T-cell (primary cell): ENCODE results near the gene RTRAF. TPM values are rescaled to one million over a fixed set of nuclear protein-coding genes. Genes with fewer than 3 reads are reported as not detected.

Source experiments
- ATAC-seq, 4 experiments: fragments of 200-7000 bp in 3 of 4; fragments of 150-1000 bp in 1 of 4; cut with Tn5 transposase; replicated peaks in 1 of 4; 1 replicate in 3 of 4; 2 replicates in 1 of 4; pipeline ENCODE4 v1.10.0; 2021; ENCODE audit warnings: moderate library complexity in 3 of 4, mild to moderate bottlenecking in 2 of 4, moderate number of reproducible peaks in 1 of 4
- CTCF ChIA-PET, 2 donors: fragments of 300-600 bp; sonication (Branson Sonifier 250); formaldehyde crosslinking; loops; one replicate each; lab custom pipeline; 2022; ENCODE audit warnings: antibody characterized with exemption in 2 of 2; lab: Charles Lee
- POLR2A ChIA-PET, 2 donors: fragments of 300-600 bp; sonication (Branson Sonifier 250); formaldehyde crosslinking; loops; one replicate each; lab custom pipeline; 2022; ENCODE audit warnings: antibody characterized with exemption in 2 of 2; lab: Charles Lee
- DNase-seq, 35 experiments: peaks; one replicate each; pipeline versions ENCODE4 v3.0.0 to v3.0.0-alpha.2; 2013 to 2023
- H3K27ac ChIP-seq: one replicate; pipeline ENCODE4 v1.5.1; 2013; ENCODE audit warnings: low read length
- H3K27me3 ChIP-seq, 2 experiments: replicated peaks in 1 of 2; 1 replicate in 1 of 2; 2 replicates in 1 of 2; pipeline versions ENCODE4 v1.6.1 to v1.7.0; 2013; ENCODE audit warnings: low read length in 1 of 2, mixed read lengths in 1 of 2; ENCODE audit not compliant: control insufficient read depth in 2 of 2, insufficient read depth in 2 of 2; ENCODE audit errors: extremely low read depth in 1 of 2
- H3K36me3 ChIP-seq, 2 donors: 1 replicate in 1 of 2; 2 replicates in 1 of 2; pipeline versions ENCODE4 v1.6.1 to v1.7.0; 2013; ENCODE audit warnings: low read length in 1 of 2; ENCODE audit not compliant: control insufficient read depth in 2 of 2, insufficient read depth in 1 of 2; ENCODE audit errors: extremely low read depth in 1 of 2
- H3K4me1 ChIP-seq, 2 experiments: 1 replicate in 1 of 2; 2 replicates in 1 of 2; pipeline versions ENCODE4 v1.6.1 to v1.7.0; 2013; ENCODE audit warnings: low read length in 2 of 2, mixed read lengths in 1 of 2; ENCODE audit not compliant: insufficient read depth in 2 of 2, control insufficient read depth in 1 of 2; ENCODE audit errors: extremely low read depth in 1 of 2
- H3K4me3 ChIP-seq, 2 donors: 1 replicate in 1 of 2; 2 replicates in 1 of 2; pipeline versions ENCODE4 v1.5.1 to v1.7.0; 2013; ENCODE audit warnings: mild to moderate bottlenecking in 2 of 2, low read length in 1 of 2, moderate library complexity in 1 of 2; ENCODE audit not compliant: control insufficient read depth in 1 of 2; ENCODE audit errors: extremely low read depth in 1 of 2
- H3K9me3 ChIP-seq: 2 replicates; pipeline ENCODE4 v1.7.0; 2013
- H3K27ac Mint-ChIP-seq, 2 donors: one replicate each; pipeline ENCODE4 v1.8.0; 2020 to 2021; ENCODE audit warnings: mild to moderate bottlenecking in 2 of 2, mixed read lengths in 2 of 2
- H3K27me3 Mint-ChIP-seq, 2 donors: one replicate each; pipeline ENCODE4 v1.8.0; 2021 to 2022; ENCODE audit warnings: mixed read lengths in 2 of 2
- H3K36me3 Mint-ChIP-seq: one replicate; pipeline ENCODE4 v1.8.0; 2021; ENCODE audit warnings: mixed read lengths
- H3K4me1 Mint-ChIP-seq, 3 donors: one replicate each; pipeline ENCODE4 v1.8.0; 2020 to 2022; ENCODE audit warnings: mixed read lengths in 3 of 3, mild to moderate bottlenecking in 1 of 3
- H3K4me3 Mint-ChIP-seq, 3 donors: one replicate each; pipeline ENCODE4 v1.8.0; 2020 to 2022; ENCODE audit warnings: mild to moderate bottlenecking in 3 of 3, mixed read lengths in 3 of 3, moderate library complexity in 3 of 3
- H3K9me3 Mint-ChIP-seq, 3 donors: one replicate each; pipeline ENCODE4 v1.8.0; 2020 to 2022; ENCODE audit warnings: mixed read lengths in 3 of 3
- WGBS: methylation state at CpG from one replicate; pipeline ENCODE4 v1.1.5; 2013; ENCODE audit warnings: missing lambda C conversion rate; ENCODE audit not compliant: insufficient coverage; 5-methylcytosine and 5-hydroxymethylcytosine counted together
- total RNA-seq, 35 experiments: library from RNA in 6 of 35; stranded (reverse) in 6 of 35; fragments of 120-200 nt in 1 of 35; gene quantifications; one replicate each; pipeline versions ENCODE4 v1.2.1 to v1.2.4 and lab custom pipeline; 2013 to 2026

RTRAF gene
- total RNA-seq, 5 donors from 2014 or later (not counting 1 experiment from before 2014, with no cell fraction given), result 97.4 to 139 (median 110) TPM

GRCh38 chr14:51999084-51999483 is 9.7 kb downstream of the RTRAF start:
- Mint-ChIP-seq H3K4me3 (no peak overlapping the region), H3K4me1 (peaks cover 15 to 23% (median 19%) of the 10 kb centered on the region in 3 donors), H3K27ac (no peak overlapping the region), H3K36me3 (peaks cover 56% of the 10 kb centered on the region), H3K9me3 (no peaks in the 10 kb centered on the region), H3K27me3 (no peaks in the 10 kb centered on the region)
- Histone ChIP-seq H3K27me3 (no peaks in the 10 kb centered on the region), H3K9me3 (no peaks in the 10 kb centered on the region), H3K36me3 (peaks cover 3 to 70% of the 10 kb centered on the region in 2 donors), H3K4me1 (no peaks in the 10 kb centered on the region), H3K4me3 (no peak overlapping the region), H3K27ac (no peak overlapping the region)
- WGBS, result no CpG with 5 or more reads among the region's 2 CpGs
- ATAC-seq (no peak), DNase-seq (no peak)
- ChIA-PET CTCF (interaction anchor here in 1 of 2 donors (0.5 kb wide), 1 partner anchor 220 kb away, joined by 6 read pairs; no protein-coding TSS in a partner anchor), POLR2A (interaction anchor here in 1 of 2 donors (0.6 kb wide), 1 partner anchor 427 kb away, joined by 18 read pairs; no protein-coding TSS in a partner anchor)

- Histone ChIP-seq H3K27ac (no peak overlapping the region), H3K9me3 (no peaks in the 10 kb centered on the region), H3K4me1 (no peaks in the 10 kb centered on the region), H3K27me3 (no peaks in the 10 kb centered on the region), H3K4me3 (no peak overlapping the region), H3K36me3 (peaks cover 8 to 75% of the 10 kb centered on the region in 2 donors)
- no peak overlapping the region for H3K4me3 Mint-ChIP-seq
- ATAC-seq (no peak), DNase-seq (no peak)
- CTCF ChIA-PET, result interaction anchor here in 1 of 2 donors (1.0 to 1.2 kb wide), 2 partner anchors 9 to 20 kb away, joined by 3 to 4 read pairs; no protein-coding TSS in a partner anchor
- H3K36me3 Mint-ChIP-seq, result peaks cover 57% of the 10 kb centered on the region
- no peaks in the 10 kb centered on the region for H3K27me3 Mint-ChIP-seq
- WGBS, result no CpG with 5 or more reads among the region's 3 CpGs
- H3K27ac Mint-ChIP-seq, result no peak overlapping the region
- peaks cover 9 to 17% (median 9%) of the 10 kb centered on the region in 3 donors for H3K4me1 Mint-ChIP-seq
- POLR2A ChIA-PET, result no interaction called here
- no peaks in the 10 kb centered on the region for H3K9me3 Mint-ChIP-seq
Observed at GRCh38 chr14:52000019-52000582, 10.8 kb downstream of the RTRAF start.

DNA sequence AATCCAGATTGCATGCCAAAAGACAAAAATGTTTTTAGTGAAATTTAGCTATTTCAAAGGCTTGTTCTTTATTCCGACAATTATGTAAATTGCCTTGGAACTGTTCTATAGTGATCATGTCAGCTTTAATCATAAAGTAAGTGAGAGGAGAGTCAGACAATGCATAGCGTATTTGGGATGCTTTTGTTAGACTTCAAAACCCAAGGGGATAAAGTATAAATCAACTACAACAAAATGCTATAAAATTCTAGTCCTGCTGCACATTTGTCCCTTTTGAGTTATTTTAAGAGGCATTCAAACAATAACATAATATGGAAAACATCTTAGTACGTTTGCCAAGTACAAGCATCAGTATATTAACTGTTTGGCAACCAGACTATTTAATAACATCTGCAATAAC is 11.3 kb downstream of the RTRAF start:
- H3K4me3 Mint-ChIP-seq, result no peak overlapping the region

DNA sequence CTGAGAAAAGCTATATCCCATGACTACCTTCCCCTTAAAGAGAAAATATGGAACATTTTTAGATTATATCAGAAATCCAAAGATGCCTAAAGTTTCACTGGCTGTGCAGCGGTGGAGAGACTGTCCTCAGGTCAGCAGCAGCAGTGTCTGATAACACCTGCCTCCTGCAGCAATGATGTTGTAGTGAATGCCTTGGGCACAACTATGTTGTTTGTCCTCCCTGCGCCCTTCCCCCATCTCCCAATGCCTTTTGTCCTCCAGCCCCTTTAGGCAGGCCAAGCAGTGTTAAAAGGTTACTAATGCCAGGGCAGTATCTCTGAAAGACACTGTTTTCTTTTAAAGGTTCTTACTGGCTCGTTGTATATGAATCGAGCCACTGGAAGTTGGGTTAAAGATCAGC is 13.2 kb downstream of the RTRAF start:
- Histone ChIP-seq H3K27ac (no peak overlapping the region), H3K4me3 (no peak overlapping the region), H3K9me3 (no peaks in the 10 kb centered on the region), H3K27me3 (no peaks in the 10 kb centered on the region), H3K36me3 (peaks cover 8 to 88% of the 10 kb centered on the region in 2 donors), H3K4me1 (no peaks in the 10 kb centered on the region)
- DNase-seq, result no peak
- Mint-ChIP-seq H3K4me1 (peaks cover 0 to 5% (median 0%) of the 10 kb centered on the region in 3 donors), H3K9me3 (no peaks in the 10 kb centered on the region), H3K27ac (no peak overlapping the region), H3K27me3 (no peaks in the 10 kb centered on the region), H3K36me3 (peaks cover 64% of the 10 kb centered on the region), H3K4me3 (no peak overlapping the region)
- WGBS, result no CpG with 5 or more reads among the region's 4 CpGs
- ChIA-PET POLR2A (no interaction called here), CTCF (no interaction called here)
- ATAC-seq, result no peak

More for the DNA sequence above, 11.3 kb downstream of the RTRAF start:
- Histone ChIP-seq H3K4me3 (no peak overlapping the region), H3K36me3 (peaks cover 8 to 76% of the 10 kb centered on the region in 2 donors), H3K27ac (no peak overlapping the region), H3K4me1 (no peaks in the 10 kb centered on the region), H3K27me3 (no peaks in the 10 kb centered on the region), H3K9me3 (no peaks in the 10 kb centered on the region)
- H3K4me1 Mint-ChIP-seq, result peaks cover 9 to 17% (median 9%) of the 10 kb centered on the region in 3 donors
- ChIA-PET POLR2A (no interaction called here), CTCF (interaction anchor here in 1 of 2 donors (1.0 to 1.2 kb wide), 2 partner anchors 8 to 20 kb away, joined by 3 to 4 read pairs; no protein-coding TSS in a partner anchor)
- H3K36me3 Mint-ChIP-seq, result peaks cover 60% of the 10 kb centered on the region
- no peak for ATAC-seq
- DNase-seq, result no peak
- no peaks in the 10 kb centered on the region for H3K27me3 Mint-ChIP-seq
- WGBS, result no CpG with 5 or more reads among the region's 3 CpGs
- no peak overlapping the region for H3K27ac Mint-ChIP-seq
- no peaks in the 10 kb centered on the region for H3K9me3 Mint-ChIP-seq

DNA sequence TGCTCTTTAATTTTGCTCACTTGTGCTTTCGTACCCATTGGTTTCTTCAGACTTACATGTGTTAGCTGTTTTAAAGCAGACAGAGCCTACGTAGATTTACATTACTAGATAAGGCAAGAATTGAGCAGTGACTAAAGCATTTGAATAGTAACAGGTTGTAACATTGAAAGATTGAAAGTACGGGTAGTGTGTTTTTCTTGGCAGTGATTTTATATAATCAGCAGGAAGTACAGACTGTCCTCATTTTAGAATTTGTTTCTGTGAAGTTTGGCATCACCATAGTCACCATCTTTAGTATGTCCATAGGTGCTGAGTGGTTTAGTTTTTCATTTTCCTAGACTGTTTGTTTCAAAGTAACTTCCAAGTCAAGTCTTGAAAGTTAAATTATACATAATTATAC is 14.0 kb downstream of the RTRAF start:
- peaks cover 70% of the 10 kb centered on the region for H3K36me3 Mint-ChIP-seq
- ChIA-PET POLR2A (no interaction called here), CTCF (interaction anchor here in 1 of 2 donors (0.9 kb wide), 1 partner anchor 270 kb away, joined by 3 read pairs; no protein-coding TSS in a partner anchor)
- Histone ChIP-seq H3K36me3 (peaks cover 9 to 93% of the 10 kb centered on the region in 2 donors), H3K4me1 (no peaks in the 10 kb centered on the region), H3K27me3 (no peaks in the 10 kb centered on the region), H3K9me3 (no peaks in the 10 kb centered on the region), H3K4me3 (no peak overlapping the region), H3K27ac (no peak overlapping the region)
- peaks cover 0 to 5% (median 0%) of the 10 kb centered on the region in 3 donors for H3K4me1 Mint-ChIP-seq
- H3K27ac Mint-ChIP-seq, result no peak overlapping the region
- 100% methylated on average over 2 of the region's 3 CpGs for WGBS
- no peak overlapping the region for H3K4me3 Mint-ChIP-seq
- no peak for ATAC-seq
- H3K27me3 Mint-ChIP-seq, result no peaks in the 10 kb centered on the region
- H3K9me3 Mint-ChIP-seq, result no peaks in the 10 kb centered on the region
- no peak for DNase-seq

DNA sequence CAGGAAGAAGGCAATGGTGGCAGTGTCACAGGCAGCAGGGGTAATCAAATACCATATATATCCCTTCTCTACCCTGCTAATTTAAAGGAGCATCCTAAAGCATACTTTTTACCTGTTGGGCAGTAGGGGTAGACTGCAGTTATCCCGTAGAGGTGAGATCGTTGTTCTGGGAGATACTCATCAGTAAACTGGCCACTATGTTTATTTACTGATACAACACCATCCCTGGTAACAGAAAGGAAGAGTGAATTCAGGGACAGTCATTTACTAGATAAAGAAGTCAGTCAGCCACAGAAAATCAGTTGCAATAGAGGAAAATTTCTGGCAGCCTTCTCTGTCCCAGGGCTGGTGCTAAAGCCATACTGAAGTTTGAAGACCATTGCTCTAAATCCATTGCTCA is 16.3 kb downstream of the RTRAF start:
- Histone ChIP-seq H3K36me3 (peaks cover 26 to 99% of the 10 kb centered on the region in 2 donors), H3K4me1 (no peaks in the 10 kb centered on the region), H3K27me3 (no peaks in the 10 kb centered on the region), H3K4me3 (no peak overlapping the region), H3K27ac (no peak overlapping the region), H3K9me3 (no peaks in the 10 kb centered on the region)
- Mint-ChIP-seq H3K4me1 (peaks cover 0 to 5% (median 0%) of the 10 kb centered on the region in 3 donors), H3K27ac (peak overlapping the region in 1 of 2 donors; percentile 23), H3K4me3 (no peak overlapping the region), H3K27me3 (no peaks in the 10 kb centered on the region), H3K9me3 (no peaks in the 10 kb centered on the region), H3K36me3 (peaks cover 70% of the 10 kb centered on the region)
- no peak for DNase-seq
- POLR2A ChIA-PET, result no interaction called here
- WGBS, result no CpG with 5 or more reads among the region's 2 CpGs
- CTCF ChIA-PET, result interaction anchor here (0.6 to 1.6 kb wide), 3 partner anchors 10 to 275 kb away, joined by 3 to 6 read pairs (median 6); no protein-coding TSS in a partner anchor
- ATAC-seq, result no peak
